ENCODE measurements around the gene TCP11L2. TPM values are rescaled to one million over a fixed set of nuclear protein-coding genes. Genes with fewer than 3 reads are reported as not detected.

The TCP11L2 gene
- total and polyA plus RNA-seq, 2 of the 4 experiments (the other 2 are of a cell fraction), result 7.3 to 32.8 TPM

DNA sequence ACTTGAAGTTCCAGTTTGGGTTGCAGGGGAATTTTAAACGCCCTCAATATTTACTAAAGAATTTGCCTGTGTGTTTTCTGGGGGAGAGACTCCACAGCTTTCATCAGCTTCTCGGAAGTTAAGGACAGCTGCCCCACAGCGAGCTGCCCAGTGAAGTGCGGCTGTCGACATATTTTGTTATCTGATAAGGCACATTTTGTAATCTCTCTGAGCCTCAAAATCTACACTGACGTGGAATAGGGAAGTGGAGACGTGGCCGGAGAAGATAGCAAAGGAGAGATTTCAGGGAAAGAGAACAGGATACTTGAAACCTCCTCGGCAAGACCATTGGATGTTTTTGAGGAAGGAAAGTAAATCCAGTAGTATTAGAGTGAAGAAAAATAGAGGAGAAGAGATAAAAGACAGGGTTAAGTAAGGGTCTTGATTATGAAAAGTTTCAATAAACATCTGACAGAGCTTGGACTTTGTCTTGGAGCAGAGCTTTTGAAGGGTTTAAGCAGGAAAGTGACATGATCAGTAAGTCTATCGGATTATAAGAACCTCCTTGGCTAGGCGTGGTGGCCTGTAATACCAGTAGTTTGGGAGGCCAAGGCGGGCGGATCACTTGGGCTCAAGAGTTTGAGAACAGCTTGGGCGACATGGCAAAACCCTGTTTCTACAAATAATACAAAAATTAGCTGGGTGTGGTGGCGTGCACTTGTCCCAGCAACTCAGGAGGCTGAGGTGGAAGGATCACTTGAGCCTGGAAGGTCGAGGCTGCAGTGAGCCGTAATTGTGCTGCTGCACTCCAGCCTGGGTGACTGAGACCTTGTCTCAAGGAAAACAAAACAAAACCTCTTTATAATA is 56.1 kb downstream of the TCP11L2 start:
- Histone ChIP-seq H4K20me1 (ENCODE audit: insufficient read depth, low read length) (no peaks in the 10 kb centered on the region), H2AFZ (replicated peaks; ENCODE audit: low read length, poor library complexity) (peak overlapping the region; percentile 100), H2BK20ac (ENCODE audit: low read depth, low read length) (no peak overlapping the region), H2AK9ac (replicated peaks; ENCODE audit: low read depth, low read length, poor library complexity) (peak overlapping the region; percentile 45), H3K14ac (replicated peaks; ENCODE audit: low read depth, low read length) (peak overlapping the region; percentile 93), H3K9ac (ENCODE audit: low read depth, low read length) (peak overlapping the region; percentile 82), H3K36me3 (ENCODE audit: control insufficient read depth, insufficient read depth, low read length) (no peaks in the 10 kb centered on the region), H3K9me1 (ENCODE audit: insufficient read depth, low read length) (peaks cover 4% of the 10 kb centered on the region; the same call in 1 of the 2 replicates), H3K4me1 (ENCODE audit: control insufficient read depth, insufficient read depth, low read length) (peaks cover 3% of the 10 kb centered on the region; the same call in 1 of the 2 replicates), H2BK15ac (ENCODE audit: low read depth, low read length) (peak overlapping the region; percentile 44; the same call in 1 of the 3 replicates), H3K18ac (ENCODE audit: low read depth, low read length) (peak overlapping the region; percentile 85), H3K56ac (ENCODE audit: extremely low read depth, insufficient read depth, low read length) (peak overlapping the region; percentile 62), H3K79me1 (ENCODE audit: low read depth in 1 of 2, low read length in 2 of 2) (peaks cover 26 to 44% of the 10 kb centered on the region in 2 experiments), H3K9me3 (ENCODE audit: control insufficient read depth, insufficient read depth, low read length) (no peaks in the 10 kb centered on the region), H4K8ac (ENCODE audit: low read depth in 2 of 2, low read length in 2 of 2) (peak overlapping the region; percentile 66 to 94), H4K91ac (ENCODE audit: insufficient read depth, low read depth, low read length) (peak overlapping the region; percentile 79), H2BK5ac (ENCODE audit: low read depth, low read length, poor library complexity, severe bottlenecking) (peak overlapping the region; percentile 68), H3K27ac (ENCODE audit: insufficient read depth, low read length) (peak overlapping the region; percentile 88), H2BK120ac (ENCODE audit: low read depth, low read length) (peak overlapping the region; percentile 28; the same call in 1 of the 2 replicates), H3K27me3 (ENCODE audit: control insufficient read depth, insufficient read depth, low read length) (no peaks in the 10 kb centered on the region), H4K5ac (ENCODE audit: low read depth, low read length) (peak overlapping the region; percentile 92), H3K4me3 (ENCODE audit: insufficient read depth, low read depth, low read length) (peak overlapping the region; percentile 71), H3K23ac (ENCODE audit: low read depth, low read length) (peak overlapping the region; percentile 82), H3K4me2 (ENCODE audit: low read depth, low read length) (peak overlapping the region; percentile 87), H2AK5ac (ENCODE audit: low read depth, low read length) (peak overlapping the region; percentile 76), H3K4ac (ENCODE audit: low read depth, low read length) (peak overlapping the region; percentile 87)
- dilution Hi-C loops (cut with HindIII; ENCODE audit: low sequenced_read_pairs, unreplicated experiment) (no loop called here), intact Hi-C loops (cut with micrococcal nuclease) (loop anchor here (10.0 kb wide), 3 partner anchors 416 to 934 kb away; partner anchors contain the start of gene RIC8B), in situ Hi-C loops (cut with MboI; ENCODE audit: low sequenced_read_pairs) (loop anchor here (25.0 kb wide), 1 partner anchor 946 kb away; no protein-coding TSS in a partner anchor)
- TF ChIP-seq NFE2L2 (IDR thresholded peaks at IDR 0.05; ENCODE audit: low read depth, low read length) (no peak), RCOR1 (IDR thresholded peaks at IDR 0.05; ENCODE audit: insufficient replicate concordance, low read length) (peak; percentile 32), CHD1 (IDR thresholded peaks at IDR 0.05; ENCODE audit: low read depth, low read length) (no peak), CEBPB (IDR thresholded peaks at IDR 0.05; ENCODE audit: low read depth, low read length) (peak; percentile 67), MXI1 (IDR thresholded peaks at IDR 0.05; ENCODE audit: borderline replicate concordance, low read depth, low read length) (no peak), POLR2A (IDR thresholded peaks at IDR 0.05; ENCODE audit: low read depth, low read length) (peak; percentile 54; the same call in 1 of the 2 replicates), MAFK (IDR thresholded peaks at IDR 0.05; ENCODE audit: low read depth, low read length) (no peak), RAD21 (IDR thresholded peaks at IDR 0.05; ENCODE audit: low read length) (no peak), SMC3 (IDR thresholded peaks at IDR 0.05; ENCODE audit: low read depth, low read length) (no peak)
- TF ChIP-seq, protein P1, sequence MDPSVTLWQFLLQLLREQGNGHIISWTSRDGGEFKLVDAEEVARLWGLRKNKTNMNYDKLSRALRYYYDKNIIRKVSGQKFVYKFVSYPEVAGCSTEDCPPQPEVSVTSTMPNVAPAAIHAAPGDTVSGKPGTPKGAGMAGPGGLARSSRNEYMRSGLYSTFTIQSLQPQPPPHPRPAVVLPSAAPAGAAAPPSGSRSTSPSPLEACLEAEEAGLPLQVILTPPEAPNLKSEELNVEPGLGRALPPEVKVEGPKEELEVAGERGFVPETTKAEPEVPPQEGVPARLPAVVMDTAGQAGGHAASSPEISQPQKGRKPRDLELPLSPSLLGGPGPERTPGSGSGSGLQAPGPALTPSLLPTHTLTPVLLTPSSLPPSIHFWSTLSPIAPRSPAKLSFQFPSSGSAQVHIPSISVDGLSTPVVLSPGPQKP (IDR thresholded peaks at IDR 0.05; ENCODE audit: borderline replicate concordance, low read depth, low read length), result no peak
- WGBS, 2 experiments (ENCODE audit: extremely low coverage in 2 of 2, insufficient read length in 1 of 2), result 0% methylated on average over 1 of the region's 17 CpGs; no CpG with 5 or more reads in 1 of the 2 experiments
- DNase-seq (peak; percentile 82), ATAC-seq (ENCODE audit: low read depth) (peak; percentile 42)
- TSS peak; percentile 57 for BruUV-seq (replicated peaks)
- ChIA-PET CTCF (interaction anchor here (0.9 to 2.4 kb wide), 6 partner anchors 10 to 561 kb away, joined by 3 to 12 read pairs (median 4); no protein-coding TSS in a partner anchor), POLR2A (ENCODE audit: unreplicated experiment) (interaction anchor here (1.4 kb wide), 1 partner anchor 10 kb away, joined by 3 read pairs; no protein-coding TSS in a partner anchor)

Data from IMR-90 (cell line).